Dermis blood vessel endothelial cell (primary cell): ENCODE measurements around the gene KRTAP4-16. TPM values are rescaled to one million over a fixed set of nuclear protein-coding genes. Genes with fewer than 3 reads are reported as not detected.
"Not testable (repeated sequence)": the region's sequence is repeated elsewhere in the genome, so short reads cannot be mapped to it uniquely, and the experiment has no call there.

Experiments
- DNase-seq: peaks from one replicate; pipeline ENCODE4 v3.0.0; 2010
- total RNA-seq: library from RNA; depleted of rRNA; stranded (reverse); fragments of >200 nt; gene quantifications from 2 replicates; pipeline ENCODE4 v1.2.3, GENCODE V29; 2014

The KRTAP4-16 gene
- total RNA-seq, 1 donor from 2014 or later = not detected

DNA sequence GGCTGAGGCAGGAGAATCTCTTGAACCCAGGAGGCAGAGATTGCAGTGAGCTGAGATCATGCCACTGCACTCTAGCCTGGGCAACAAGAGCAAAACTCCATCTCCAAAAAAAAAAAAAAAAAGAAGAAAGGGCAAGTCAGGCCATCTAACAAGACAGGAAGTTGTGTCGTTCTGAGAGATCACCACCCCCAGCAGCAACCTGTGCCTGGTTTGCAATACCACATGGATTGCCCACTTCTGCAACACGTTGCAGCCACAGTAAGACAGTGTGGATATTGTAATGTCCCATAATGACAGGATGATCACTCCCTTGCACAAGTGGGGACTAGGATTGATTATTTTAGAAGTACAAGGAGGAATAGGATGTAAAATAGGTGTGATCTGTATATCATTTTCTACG, 33.0 kb downstream of the KRTAP4-16 start:
- DNase-seq = no peak

DNA sequence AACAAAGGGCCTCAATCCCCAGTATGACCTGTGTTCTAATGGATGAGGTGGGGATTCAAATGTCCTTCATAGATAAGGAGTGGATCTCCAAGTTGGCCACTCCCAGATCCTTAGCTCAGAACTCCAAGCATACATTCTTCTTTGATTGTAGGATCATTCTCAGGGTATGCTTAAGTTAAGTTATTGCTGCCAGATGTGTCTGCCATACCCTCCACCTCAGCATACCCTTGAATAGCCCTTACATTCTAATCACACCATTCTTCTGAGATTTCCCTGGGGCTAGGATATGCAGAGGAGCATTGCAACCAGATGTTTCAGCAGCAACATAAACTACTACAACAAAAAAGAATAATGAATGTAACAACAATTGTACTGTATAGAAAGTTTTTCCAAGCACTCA, 34.7 kb downstream of the KRTAP4-16 start:
- DNase-seq = no peak

DNA sequence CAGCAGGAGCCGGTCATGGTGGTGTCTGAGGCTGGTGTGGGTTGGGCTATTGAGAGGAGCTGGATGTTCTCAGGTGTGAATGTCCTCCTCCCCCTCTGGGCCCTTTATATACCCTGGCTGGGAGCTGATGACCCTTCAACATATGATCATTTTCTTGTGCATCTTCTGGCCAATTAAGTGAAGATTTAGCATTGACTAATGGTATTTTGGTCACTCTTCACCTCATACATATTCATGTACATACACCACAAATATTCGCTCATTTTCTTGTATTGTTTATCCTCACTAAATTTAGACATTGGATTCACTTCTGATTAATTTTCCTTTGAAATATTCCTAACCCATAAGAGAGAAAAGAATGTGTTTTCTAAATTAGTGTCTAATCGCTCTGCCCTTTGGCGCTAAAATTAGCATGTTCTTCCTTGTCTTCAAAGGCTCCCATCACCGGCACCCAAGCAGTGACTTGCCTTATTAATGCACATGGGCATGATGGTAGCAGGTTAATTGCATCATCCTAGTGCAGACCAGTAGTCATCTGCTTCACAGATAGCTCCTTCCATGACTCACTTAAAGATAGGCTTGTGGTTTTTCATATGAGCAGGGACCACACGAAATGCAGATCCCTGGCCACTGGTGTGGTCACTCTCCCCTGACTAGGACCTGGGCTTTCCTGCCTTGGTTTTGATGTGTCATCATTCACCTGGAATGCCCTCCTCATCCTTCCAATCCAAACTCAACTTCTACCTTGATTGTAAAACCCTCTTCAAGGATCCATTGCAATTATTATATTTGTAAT, 36.0 kb downstream of the KRTAP4-16 start, which contains the start of gene KRTAP2-4:
Gene KRTAP2-4 (minus strand): TSS at position 51 of the 796 bp plus-strand sequence. CDS start 34 bp downstream, at position 17.
- DNase-seq = no peak

DNA sequence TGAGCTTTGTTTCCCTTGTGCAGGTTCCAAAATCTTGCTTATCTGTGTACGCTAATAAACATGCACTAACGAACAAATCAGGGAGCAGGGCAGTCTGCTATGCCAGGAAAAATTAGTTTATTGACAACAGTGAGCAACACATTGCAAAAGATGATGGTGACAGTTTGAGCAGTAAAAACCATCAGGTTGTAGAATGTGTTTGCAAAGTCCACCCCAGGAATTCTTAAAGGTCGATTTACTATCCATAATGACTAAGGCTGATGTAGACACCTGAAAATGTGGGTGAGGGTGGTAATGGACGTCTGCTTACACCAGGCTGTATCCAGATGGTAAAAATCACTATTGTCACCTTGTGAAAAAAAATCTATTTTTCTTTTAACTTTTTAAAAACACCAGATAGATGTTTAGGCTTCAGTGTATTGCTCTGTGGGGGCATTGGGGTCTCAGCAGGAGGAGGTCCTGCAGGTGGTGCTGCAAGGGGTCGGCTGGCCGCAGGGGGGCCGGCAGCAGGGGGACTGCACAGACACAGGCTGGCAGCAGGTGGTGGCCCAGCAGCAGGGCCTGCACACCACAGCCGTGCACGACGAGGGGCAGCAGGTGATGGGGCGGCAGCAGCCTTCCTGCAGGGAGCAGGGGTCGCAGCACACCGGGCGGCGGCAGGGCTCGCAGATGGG, 36.9 kb downstream of the KRTAP4-16 start:
- not testable (repeated sequence) for DNase-seq

DNA sequence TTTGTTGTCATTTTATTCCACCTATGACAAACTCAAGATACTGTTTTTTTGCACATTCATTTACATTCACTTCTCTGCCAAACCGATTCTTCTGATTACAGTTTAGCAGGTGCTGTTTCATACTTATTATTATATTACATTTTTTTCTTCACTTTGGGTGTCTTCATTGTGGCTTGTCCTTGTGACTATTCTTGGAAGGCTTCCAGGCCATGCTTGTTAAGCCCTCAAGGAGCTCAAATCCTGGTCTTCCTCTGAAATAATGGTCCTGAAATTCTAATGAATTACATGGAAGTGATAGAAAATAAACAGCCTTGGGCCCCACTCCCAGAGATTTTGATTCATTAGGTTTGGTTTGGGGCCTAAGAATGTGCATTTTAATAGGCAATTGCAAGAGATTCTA, 37.7 kb downstream of the KRTAP4-16 start:
- DNase-seq = no peak

DNA sequence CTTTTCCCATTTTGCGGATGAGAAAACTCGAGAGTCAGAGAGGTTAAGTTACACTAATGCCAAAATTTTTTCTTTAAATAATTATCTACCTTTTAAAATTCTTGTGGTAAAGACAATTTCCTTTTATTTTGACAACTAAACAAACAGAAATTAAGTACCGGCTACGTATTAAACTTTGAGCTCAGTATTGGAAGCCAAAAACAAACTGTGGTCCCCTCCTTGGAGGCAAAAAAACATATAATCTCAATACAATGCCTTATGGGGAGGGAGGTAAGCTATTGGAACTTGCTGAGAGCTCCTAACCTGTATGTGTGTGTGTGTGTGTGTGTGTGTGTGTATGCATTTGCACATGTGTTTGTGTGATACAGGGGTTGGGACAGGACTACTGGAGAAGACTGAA, 38.6 kb downstream of the KRTAP4-16 start:
- no peak for DNase-seq

DNA sequence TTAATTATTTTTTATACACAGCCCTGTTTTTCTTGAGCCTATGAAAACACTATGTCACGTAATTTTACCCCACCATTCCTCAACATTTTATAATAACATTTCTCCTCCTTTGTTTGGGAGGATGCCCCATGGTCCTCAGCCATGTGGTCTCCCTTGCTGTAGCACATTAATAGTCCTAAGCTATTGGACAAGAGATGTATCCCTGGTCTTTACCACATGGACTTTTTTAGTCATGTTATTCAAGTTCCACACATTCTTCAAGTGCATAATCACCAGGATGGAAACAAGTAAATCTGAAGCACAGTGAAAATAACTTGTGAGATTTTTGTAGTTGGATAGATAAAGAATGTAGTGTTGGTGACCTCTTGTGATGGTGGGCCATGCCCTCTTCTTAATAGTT, 40.0 kb downstream of the KRTAP4-16 start:
- DNase-seq = no peak

DNA sequence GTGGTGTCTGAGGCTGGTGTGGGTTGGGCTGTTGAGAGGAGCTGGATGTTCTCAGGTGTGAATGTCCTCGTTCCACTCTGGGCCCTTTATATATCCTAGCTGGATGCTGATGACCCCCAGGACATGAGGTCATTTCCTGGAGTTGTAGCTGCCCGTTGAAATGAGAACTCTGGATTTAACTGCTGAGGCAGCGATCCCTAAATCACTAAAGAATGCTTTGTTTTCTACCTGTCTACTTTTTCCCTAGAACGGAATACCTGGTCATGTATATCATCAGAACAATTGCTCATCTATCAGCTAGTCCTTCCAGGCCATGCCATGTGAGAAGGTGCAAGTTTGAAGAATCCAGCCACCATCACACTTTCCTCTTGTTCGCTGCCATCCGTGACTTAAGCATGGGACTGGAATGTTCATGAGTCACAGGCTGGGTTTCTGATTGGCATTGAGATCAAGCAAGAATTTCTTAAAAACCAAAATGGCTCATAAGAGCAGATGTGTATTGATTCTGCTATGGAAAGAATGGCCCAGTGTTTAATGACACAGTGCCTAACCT, 41.9 kb downstream of the KRTAP4-16 start, which contains the start of gene KRTAP2-3:
Gene KRTAP2-3 (minus strand): TSS at position 63 of the 553 bp plus-strand sequence. CDS start 64 bp downstream, outside the sequence.
- DNase-seq = peak; percentile 32

DNA sequence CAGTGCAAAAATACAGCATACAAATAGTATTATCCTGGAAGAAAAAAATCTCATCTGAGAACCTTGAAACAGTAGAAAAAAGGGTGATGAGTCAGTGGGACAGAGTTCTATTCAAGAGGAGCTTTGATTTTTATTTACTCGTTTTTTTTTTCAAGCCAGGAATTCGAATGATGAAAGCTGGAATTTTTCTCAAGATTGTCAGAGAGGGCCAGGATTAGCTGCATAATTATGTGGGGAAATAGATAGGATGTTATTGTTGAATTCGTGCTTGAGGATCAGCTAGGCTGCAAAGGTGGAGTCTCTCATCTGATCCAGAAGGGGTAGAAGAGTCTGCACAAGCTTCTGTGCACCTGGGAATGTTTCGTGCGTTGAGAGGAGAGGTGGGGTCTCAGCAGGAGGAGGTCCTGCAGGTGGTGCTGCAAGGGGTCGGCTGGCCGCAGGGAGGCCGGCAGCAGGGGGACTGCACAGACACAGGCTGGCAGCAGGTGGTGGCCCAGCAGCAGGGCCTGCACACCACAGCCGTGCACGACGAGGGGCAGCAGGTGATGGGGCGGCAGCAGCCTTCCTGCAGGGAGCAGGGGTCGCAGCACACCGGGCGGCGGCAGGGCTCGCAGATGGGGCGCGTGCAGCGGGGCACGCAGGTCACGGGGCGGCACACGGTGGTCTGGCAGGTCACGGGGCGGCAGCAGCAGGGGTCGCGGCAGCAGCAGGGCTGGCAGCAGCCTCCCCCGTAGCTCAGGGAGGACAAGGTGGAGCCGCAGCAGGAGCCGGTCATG, 42.5 kb downstream of the KRTAP4-16 start:
- DNase-seq = not testable (repeated sequence)

DNA sequence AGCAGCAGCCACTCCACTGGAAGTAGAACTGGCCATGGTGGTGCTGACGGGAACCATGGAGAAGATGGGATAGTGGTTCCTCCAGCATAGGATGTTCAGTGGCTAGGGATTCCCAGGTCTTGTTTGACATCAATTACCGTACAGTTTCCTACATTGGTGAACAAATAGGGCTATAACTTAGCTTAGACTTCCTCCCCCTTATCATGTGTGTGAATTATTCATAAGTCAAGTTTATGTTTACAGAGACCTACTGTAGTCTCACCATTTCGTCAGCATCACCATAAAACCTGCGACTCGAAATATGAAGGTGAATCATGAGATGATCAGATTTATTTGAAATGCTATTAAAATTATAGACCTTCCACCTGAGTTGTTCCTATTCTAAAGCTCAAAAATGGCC, 43.3 kb downstream of the KRTAP4-16 start:
- no peak for DNase-seq

DNA sequence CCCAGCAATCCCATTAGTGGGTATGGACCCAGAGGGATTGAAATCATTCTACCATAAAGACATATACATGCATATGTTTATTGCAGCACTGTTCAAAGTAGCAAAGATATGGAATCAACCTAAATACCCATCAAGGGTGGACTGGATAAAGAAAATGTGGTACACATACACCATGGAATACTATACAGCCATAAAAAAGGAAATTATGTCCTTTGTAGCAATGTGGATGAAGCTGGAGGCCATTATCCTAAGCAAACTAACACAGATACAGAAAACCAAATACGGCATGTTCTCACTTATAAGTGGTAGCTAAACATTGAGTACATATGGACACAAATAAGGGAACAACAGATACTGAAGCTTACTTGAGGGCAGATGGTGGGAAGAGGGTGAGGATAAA, 44.5 kb downstream of the KRTAP4-16 start:
- no peak for DNase-seq

DNA sequence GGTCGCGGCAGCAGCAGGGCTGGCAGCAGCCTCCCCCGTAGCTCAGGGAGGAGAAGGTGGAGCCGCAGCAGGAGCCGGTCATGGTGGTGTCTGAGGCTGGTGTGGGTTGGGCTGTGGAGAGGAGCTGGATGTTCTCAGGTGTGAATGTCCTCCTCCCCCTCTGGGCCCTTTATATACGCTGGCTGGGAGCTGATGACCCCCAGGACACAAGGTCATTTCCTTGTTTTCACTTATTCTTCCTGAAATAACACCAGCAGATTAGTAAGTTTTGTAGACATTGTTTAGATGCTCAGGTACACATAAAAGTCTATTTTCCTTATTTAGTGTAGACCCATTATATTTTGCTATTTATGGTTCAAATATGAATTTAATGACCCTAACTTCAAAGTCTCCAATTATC, 46.9 kb downstream of the KRTAP4-16 start, which contains the start of gene KRTAP2-2:
Gene KRTAP2-2 (minus strand): TSS at position 101 of the 400 bp plus-strand sequence. CDS start 19 bp downstream, at position 82.
- not testable (repeated sequence) for DNase-seq

DNA sequence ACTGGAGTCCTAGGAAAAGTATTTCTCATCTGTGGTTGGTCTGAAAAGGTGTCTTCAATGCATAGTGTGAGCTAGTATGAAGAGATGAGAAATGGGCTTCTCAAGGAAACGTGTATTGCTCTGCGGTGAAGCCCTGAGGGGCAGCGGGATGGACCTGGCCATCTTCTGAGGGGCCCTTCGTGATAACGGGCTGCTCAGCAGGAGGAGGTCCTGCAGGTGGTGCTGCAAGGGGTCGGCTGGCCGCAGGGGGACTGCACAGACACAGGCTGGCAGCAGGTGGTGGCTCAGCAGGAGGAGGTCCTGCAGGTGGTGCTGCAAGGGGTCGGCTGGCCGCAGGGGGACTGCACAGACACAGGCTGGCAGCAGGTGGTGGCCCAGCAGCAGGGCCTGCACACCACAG, 47.5 kb downstream of the KRTAP4-16 start:
- not testable (repeated sequence) for DNase-seq

DNA sequence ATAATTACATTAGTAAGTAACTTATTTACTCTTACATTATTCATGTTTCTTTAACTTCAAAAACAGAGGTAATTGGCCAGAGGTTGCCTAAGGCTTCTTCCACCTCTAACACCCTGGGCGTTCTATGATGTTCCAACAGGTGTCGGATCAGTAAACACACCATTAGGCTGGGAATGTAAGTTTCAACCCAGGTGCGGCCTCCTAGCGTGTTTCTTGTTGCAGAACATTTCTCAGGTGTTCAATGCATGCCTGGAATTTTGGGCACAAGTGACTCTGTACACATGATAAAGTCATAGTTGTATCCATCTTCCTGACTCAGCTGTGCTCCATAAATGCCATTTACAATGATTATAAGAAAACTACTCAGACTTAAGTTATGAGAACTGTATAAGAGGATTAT, 48.0 kb downstream of the KRTAP4-16 start:
- no peak for DNase-seq

DNA sequence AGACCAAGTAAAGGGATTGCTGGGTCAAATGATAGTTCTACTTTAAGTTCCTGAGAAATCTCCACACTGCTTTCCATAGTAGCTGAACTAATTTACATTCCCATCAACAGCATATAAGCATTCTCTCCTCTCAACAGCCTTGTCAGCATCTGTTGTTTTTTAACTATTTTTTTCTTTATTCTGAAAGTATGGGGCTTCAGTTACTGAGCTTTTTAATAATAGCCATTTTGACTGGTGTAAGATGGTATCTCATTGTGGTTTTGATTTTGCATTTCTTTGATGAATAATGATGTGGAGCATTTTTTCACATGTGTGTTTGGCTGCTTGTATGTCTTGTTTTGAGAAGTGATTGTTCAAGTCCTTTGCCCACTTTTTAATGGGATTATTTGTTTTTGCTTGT, 49.4 kb downstream of the KRTAP4-16 start:
- no peak for DNase-seq

Other genes starting within 250 kb of the KRTAP4-16 start
- gene KRT12, start 235.0 kb downstream of the KRTAP4-16 start, total RNA-seq = not detected in 2 replicates
- not detected in 2 replicates for gene KRT20, start 217.0 kb downstream of the KRTAP4-16 start, total RNA-seq
- 0.47 and 1.9 TPM in 2 replicates for gene KRT23, start 164.6 kb downstream of the KRTAP4-16 start, total RNA-seq
- gene KRT39, start 135.3 kb downstream of the KRTAP4-16 start, total RNA-seq = not detected in 2 replicates
- not detected in 2 replicates for gene KRT40, start 117.9 kb downstream of the KRTAP4-16 start, total RNA-seq
- not detected in 2 replicates for gene KRTAP3-3, start 108.0 kb downstream of the KRTAP4-16 start, total RNA-seq
- not detected in 2 replicates for gene KRTAP3-2, start 102.3 kb downstream of the KRTAP4-16 start, total RNA-seq
- not detected in 2 replicates for gene KRTAP3-1, start 93.1 kb downstream of the KRTAP4-16 start, total RNA-seq
- gene KRTAP1-5, start 75.0 kb downstream of the KRTAP4-16 start, total RNA-seq = not detected in 2 replicates
- not detected in 2 replicates for gene KRTAP1-4, start 72.0 kb downstream of the KRTAP4-16 start, total RNA-seq
- gene KRTAP1-3, start 67.3 kb downstream of the KRTAP4-16 start, total RNA-seq = not detected in 2 replicates
- not detected in 2 replicates for gene KRTAP1-1, start 60.8 kb downstream of the KRTAP4-16 start, total RNA-seq
- gene KRTAP2-1, start 54.9 kb downstream of the KRTAP4-16 start, total RNA-seq = not detected in 2 replicates
- gene KRTAP2-2, start 47.0 kb downstream of the KRTAP4-16 start, total RNA-seq = not detected in 2 replicates
- gene KRTAP2-3, start 42.1 kb downstream of the KRTAP4-16 start, total RNA-seq = not detected in 2 replicates
- gene KRTAP2-4, start 36.3 kb downstream of the KRTAP4-16 start, total RNA-seq = not detected in 2 replicates
- gene KRTAP4-7, start 18.1 kb downstream of the KRTAP4-16 start, total RNA-seq = not detected in 2 replicates
- not detected in 2 replicates for gene KRTAP4-8, start 4.1 kb downstream of the KRTAP4-16 start, total RNA-seq
- not detected in 2 replicates for gene KRTAP4-9, start 3.2 kb upstream of the KRTAP4-16 start, total RNA-seq
- not detected in 2 replicates for gene KRTAP4-11, start 16.2 kb upstream of the KRTAP4-16 start, total RNA-seq
- gene KRTAP4-12, start 22.0 kb upstream of the KRTAP4-16 start, total RNA-seq = not detected in 2 replicates
- 0.19 TPM in 1 of 2 replicates, not detected in the other for gene KRTAP4-6, start 38.3 kb upstream of the KRTAP4-16 start, total RNA-seq
- not detected in 2 replicates for gene KRTAP4-5, start 47.6 kb upstream of the KRTAP4-16 start, total RNA-seq
- gene KRTAP4-4, start 58.5 kb upstream of the KRTAP4-16 start, total RNA-seq = not detected in 2 replicates
- gene KRTAP4-3, start 66.0 kb upstream of the KRTAP4-16 start, total RNA-seq = not detected in 2 replicates
- not detected in 2 replicates for gene KRTAP4-2, start 76.0 kb upstream of the KRTAP4-16 start, total RNA-seq
- not detected in 2 replicates for gene KRTAP4-1, start 82.7 kb upstream of the KRTAP4-16 start, total RNA-seq
- not detected in 2 replicates for gene KRTAP9-1, start 87.7 kb upstream of the KRTAP4-16 start, total RNA-seq
- not detected in 2 replicates for gene KRTAP9-2, start 124.4 kb upstream of the KRTAP4-16 start, total RNA-seq
- not detected in 2 replicates for gene KRTAP9-3, start 130.2 kb upstream of the KRTAP4-16 start, total RNA-seq
- not detected in 2 replicates for gene KRTAP9-8, start 135.8 kb upstream of the KRTAP4-16 start, total RNA-seq
- gene KRTAP9-4, start 147.5 kb upstream of the KRTAP4-16 start, total RNA-seq = not detected in 2 replicates
- not detected in 2 replicates for gene KRTAP9-9, start 153.2 kb upstream of the KRTAP4-16 start, total RNA-seq
- not detected in 2 replicates for gene KRTAP9-6, start 163.2 kb upstream of the KRTAP4-16 start, total RNA-seq
- not detected in 2 replicates for gene KRTAP9-7, start 173.5 kb upstream of the KRTAP4-16 start, total RNA-seq
- not detected in 2 replicates for gene KRTAP29-1, start 200.6 kb upstream of the KRTAP4-16 start, total RNA-seq
- 0.05 TPM in 1 of 2 replicates, not detected in the other for gene KRTAP16-1, start 207.1 kb upstream of the KRTAP4-16 start, total RNA-seq
- not detected in 2 replicates for gene KRTAP17-1, start 213.5 kb upstream of the KRTAP4-16 start, total RNA-seq
- not detected in 2 replicates for gene KRT33A, start 248.6 kb upstream of the KRTAP4-16 start, total RNA-seq